H9 (cell line): ENCODE results near the gene RPRD1B. TPM values are rescaled to one million over a fixed set of nuclear protein-coding genes. Genes with fewer than 3 reads are reported as not detected.

Source experiments
- DNase-seq: peaks from one replicate; pipeline ENCODE4 v3.0.0-alpha.2; 2017
- H2AFZ ChIP-seq: one replicate; pipeline ENCODE4 v1.6.1; 2013; ENCODE audit warnings: mild to moderate bottlenecking, low read length, control low read depth, moderate library complexity
- H2AK5ac ChIP-seq: 2 replicates; pipeline ENCODE4 v1.6.1; 2013; ENCODE audit warnings: low read length, control low read depth, mixed read lengths; ENCODE audit not compliant: insufficient read length
- H2BK120ac ChIP-seq: one replicate; pipeline ENCODE4 v1.6.1; 2013; ENCODE audit warnings: low read depth, mild to moderate bottlenecking, low read length, control low read depth, inconsistent platforms; ENCODE audit not compliant: poor library complexity, severe bottlenecking
- H2BK12ac ChIP-seq: 2 replicates; pipeline ENCODE4 v1.6.1; 2013; ENCODE audit warnings: low read length, control low read depth, mixed read lengths, low read depth; ENCODE audit not compliant: insufficient read length
- H2BK15ac ChIP-seq: 2 replicates; pipeline ENCODE4 v1.6.1; 2013; ENCODE audit warnings: low read depth, low read length, control low read depth
- H2BK20ac ChIP-seq: one replicate; pipeline ENCODE4 v1.6.1; 2013; ENCODE audit warnings: low read depth, mild to moderate bottlenecking, low read length, control low read depth, inconsistent platforms; ENCODE audit not compliant: poor library complexity, severe bottlenecking
- H2BK5ac ChIP-seq: 2 replicates; pipeline ENCODE4 v1.6.1; 2013; ENCODE audit warnings: low read length, control low read depth, mixed read lengths; ENCODE audit not compliant: insufficient read length
- H3K14ac ChIP-seq: 2 replicates; pipeline ENCODE4 v1.6.1; 2013; ENCODE audit warnings: low read length, control low read depth; ENCODE audit not compliant: insufficient read depth
- H3K18ac ChIP-seq: 2 replicates; pipeline ENCODE4 v1.6.1; 2013; ENCODE audit warnings: low read depth, mild to moderate bottlenecking, mixed read lengths, low read length, control low read depth; ENCODE audit not compliant: insufficient read length
- H3K23ac ChIP-seq: 2 replicates; pipeline ENCODE4 v1.6.1; 2013; ENCODE audit warnings: low read length, control low read depth, mixed read lengths, low read depth; ENCODE audit not compliant: insufficient read length
- H3K23me2 ChIP-seq: 2 replicates; pipeline ENCODE4 v1.6.1; 2013; ENCODE audit warnings: low read depth, mild to moderate bottlenecking, mixed read lengths, low read length, control low read depth; ENCODE audit not compliant: insufficient read length, poor library complexity, severe bottlenecking
- H3K27ac ChIP-seq: 2 replicates; pipeline ENCODE4 v1.5.1; 2013; ENCODE audit warnings: low read length, control low read depth, mixed read lengths, low read depth; ENCODE audit not compliant: insufficient read length
- H3K27me3 ChIP-seq: 2 replicates; pipeline ENCODE4 v1.6.1; 2013; ENCODE audit warnings: low read length, control low read depth, inconsistent platforms; ENCODE audit not compliant: insufficient read depth
- H3K4ac ChIP-seq: 2 replicates; pipeline ENCODE4 v1.6.1; 2013; ENCODE audit warnings: low read depth, mild to moderate bottlenecking, control low read depth, inconsistent platforms, low read length, moderate library complexity
- H3K4me1 ChIP-seq: 2 replicates; pipeline ENCODE4 v1.6.1; 2013; ENCODE audit warnings: low read length, control low read depth, inconsistent platforms; ENCODE audit not compliant: insufficient read depth
- H3K4me2 ChIP-seq: 2 replicates; pipeline ENCODE4 v1.6.1; 2013; ENCODE audit warnings: low read length, control low read depth, mixed read lengths; ENCODE audit not compliant: insufficient read length, insufficient read depth
- H3K56ac ChIP-seq: 2 replicates; pipeline ENCODE4 v1.6.1; 2013; ENCODE audit warnings: low read depth, mild to moderate bottlenecking, mixed read lengths, low read length, control low read depth; ENCODE audit not compliant: insufficient read length
- H3K79me1 ChIP-seq: 2 replicates; pipeline ENCODE4 v1.6.1; 2013; ENCODE audit warnings: low read depth, mild to moderate bottlenecking, moderate library complexity, low read length, control low read depth, inconsistent platforms; ENCODE audit not compliant: insufficient read depth, poor library complexity, severe bottlenecking
- H3K79me2 ChIP-seq: 2 replicates; pipeline ENCODE4 v1.6.1; 2013; ENCODE audit warnings: low read length, control low read depth, inconsistent platforms; ENCODE audit not compliant: insufficient read depth
- H3K9ac ChIP-seq: 2 replicates; pipeline ENCODE4 v1.6.1; 2013; ENCODE audit warnings: low read length, control low read depth, mixed read lengths; ENCODE audit not compliant: insufficient read length; ENCODE audit errors: extremely low read depth
- H3K9me3 ChIP-seq: one replicate; pipeline ENCODE4 v1.6.1; 2013; ENCODE audit warnings: low read depth, low read length, inconsistent platforms; ENCODE audit not compliant: control insufficient read depth
- H3T11ph ChIP-seq: one replicate; pipeline ENCODE4 v1.6.1; 2013; ENCODE audit warnings: mild to moderate bottlenecking, low read length, control low read depth, inconsistent platforms
- H4K20me1 ChIP-seq: one replicate; pipeline ENCODE4 v1.6.1; 2013; ENCODE audit not compliant: control insufficient read depth, insufficient read length, insufficient read depth
- H4K5ac ChIP-seq: 2 replicates; pipeline ENCODE4 v1.6.1; 2013; ENCODE audit warnings: low read depth, mild to moderate bottlenecking, mixed read lengths, low read length, control low read depth; ENCODE audit not compliant: insufficient read length
- H4K8ac ChIP-seq: replicated peaks from 2 replicates; pipeline ENCODE4 v1.6.1; 2013; ENCODE audit warnings: low read length, control low read depth, mixed read lengths, low read depth; ENCODE audit not compliant: insufficient read length
- H4K91ac ChIP-seq: 2 replicates; pipeline ENCODE4 v1.6.1; 2013; ENCODE audit warnings: low read depth, mild to moderate bottlenecking, moderate library complexity, mixed read lengths, low read length, control low read depth; ENCODE audit not compliant: insufficient read length
- H3K27ac Mint-ChIP-seq, 3 experiments: 2 replicates in 2 of 3; 3 replicates in 1 of 3; pipeline ENCODE4 v1.8.0; 2020 to 2021; ENCODE audit warnings: mixed read lengths in 3 of 3, mild to moderate bottlenecking in 1 of 3, moderate library complexity in 1 of 3
- H3K27me3 Mint-ChIP-seq: 2 replicates; pipeline ENCODE4 v1.8.0; 2021; ENCODE audit warnings: low read depth, mild to moderate bottlenecking, moderate library complexity, mixed read lengths
- H3K36me3 Mint-ChIP-seq, 3 experiments: 2 replicates in 2 of 3; 3 replicates in 1 of 3; pipeline ENCODE4 v1.8.0; 2020 to 2021; ENCODE audit warnings: low read depth in 3 of 3, mixed read lengths in 3 of 3; ENCODE audit not compliant: insufficient read depth in 1 of 3
- H3K4me1 Mint-ChIP-seq, 2 experiments: 2 replicates each; pipeline ENCODE4 v1.8.0; 2020; ENCODE audit warnings: mixed read lengths in 2 of 2
- H3K4me3 Mint-ChIP-seq, 2 experiments: 2 replicates in 1 of 2; 3 replicates in 1 of 2; pipeline ENCODE4 v1.8.0; 2020 to 2021; ENCODE audit warnings: mild to moderate bottlenecking in 2 of 2, mixed read lengths in 2 of 2, moderate library complexity in 1 of 2
- H3K9me3 Mint-ChIP-seq, 2 experiments: 2 replicates in 1 of 2; 3 replicates in 1 of 2; pipeline ENCODE4 v1.8.0; 2020; ENCODE audit warnings: mild to moderate bottlenecking in 2 of 2, mixed read lengths in 2 of 2, moderate library complexity in 1 of 2
- CTCF ChIP-seq: fragments of 200-600 bp; sonication (generic); conservative IDR thresholded peaks from 3 replicates; pipeline ENCODE4 v1.8.0; 2021; ENCODE audit warnings: antibody characterized with exemption, mild to moderate bottlenecking
- WGBS: extraction: QIAGEN DNeasy Blood & Tissue Kit; methylation state at CpG from one replicate; pipeline ENCODE4 v1.1.7; 2013; ENCODE audit warnings: missing lambda C conversion rate, low lambda C conversion rate, mixed read lengths; ENCODE audit not compliant: insufficient read length; ENCODE audit errors: extremely low coverage; 5-methylcytosine and 5-hydroxymethylcytosine counted together
- total RNA-seq: library from RNA; stranded (reverse); gene quantifications from 2 replicates; pipeline ENCODE4 v1.2.1, GENCODE V29; 2021

The RPRD1B gene
- total RNA-seq, 1 experiment from 2014 or later = 34.3 TPM

- peaks cover 4% of the 10 kb centered on the region for H3K9me3 ChIP-seq
- TF ChIP-seq CTCF = no peak
- Mint-ChIP-seq H3K27me3 (no peaks in the 10 kb centered on the region), H3K4me3 (no peak overlapping the region), H3K27ac (no peak overlapping the region), H3K4me1 (no peaks in the 10 kb centered on the region), H3K9me3 (peaks cover 15 to 18% of the 10 kb centered on the region in 2 experiments), H3K36me3 (peaks cover 40 to 64% (median 54%) of the 10 kb centered on the region in 3 experiments)
- H3K4me1 ChIP-seq = no peaks in the 10 kb centered on the region
- H3K27ac ChIP-seq = no peak overlapping the region
- no peak overlapping the region for H2BK20ac ChIP-seq
- H3K14ac ChIP-seq = no peak overlapping the region
- no peak overlapping the region for H3K18ac ChIP-seq
- no peak overlapping the region for H3K4me2 ChIP-seq
- no peak overlapping the region for H2BK5ac ChIP-seq
- no CpG with 5 or more reads among the region's 1 CpG for WGBS
- H3T11ph ChIP-seq = no peak overlapping the region
- no peak overlapping the region for H2BK120ac ChIP-seq
- H2AFZ ChIP-seq = no peak overlapping the region
- H3K56ac ChIP-seq = no peak overlapping the region
- H3K9ac ChIP-seq = no peak overlapping the region
- H3K27me3 ChIP-seq = no peaks in the 10 kb centered on the region
- no peak overlapping the region for H4K91ac ChIP-seq
- H3K79me1 ChIP-seq = no peaks in the 10 kb centered on the region
- H3K23ac ChIP-seq = no peak overlapping the region
- no peak overlapping the region for H4K8ac ChIP-seq
- no peak overlapping the region for H2BK15ac ChIP-seq
- H3K4ac ChIP-seq = no peak overlapping the region
- no peaks in the 10 kb centered on the region for H3K23me2 ChIP-seq
- H4K5ac ChIP-seq = no peak overlapping the region
- H2BK12ac ChIP-seq = no peak overlapping the region
- H4K20me1 ChIP-seq = no peaks in the 10 kb centered on the region
- H2AK5ac ChIP-seq = no peak overlapping the region
- no peak for DNase-seq
- peaks cover 5% of the 10 kb centered on the region; the same call in 1 of the 2 replicates for H3K79me2 ChIP-seq
These were observed 15.6 kb upstream of the RPRD1B start for GRCh38 chr20:38017959-38018358.
